DLD1 (cell line): Measurements from ENCODE around the gene PREB.
"Not testable (repeated sequence)": the region's sequence is repeated elsewhere in the genome, so short reads cannot be mapped to it uniquely, and the experiment has no call there.

Experiments used
- in situ Hi-C: cut with HindIII; loops from 2 replicates; pipeline ENCODE4 v1.10.0; 2017; ENCODE audit warnings: low sequenced_read_pairs

PREB gene

GRCh38 chr2:27127883-27128667 is 6.4 kb downstream of the PREB start:
- in situ Hi-C loops, result no loop called here

- in situ Hi-C loops, result no loop called here
Measured at GRCh38 chr2:27126252-27126710, 8.2 kb downstream of the PREB start.

- in situ Hi-C loops, result no loop called here
Measured at GRCh38 chr2:27125104-27125503, 9.3 kb downstream of the PREB start.

GRCh38 chr2:27123302-27124150 is 10.9 kb downstream of the PREB start, which contains the start of gene ABHD1:
Gene ABHD1 (plus strand): TSS chr2:27123815. CDS start chr2:27123949, 134 bp downstream.
- in situ Hi-C loops, result no loop called here

- in situ Hi-C loops, result no loop called here
Measured at GRCh38 chr2:27122791-27123190, 11.6 kb downstream of the PREB start.

- in situ Hi-C loops, result no loop called here
Measured at GRCh38 chr2:27121906-27122305, 12.5 kb downstream of the PREB start.

GRCh38 chr2:27119330-27119670 is 15.1 kb downstream of the PREB start:
- in situ Hi-C loops, result not testable (repeated sequence)

GRCh38 chr2:27118525-27119329 is 15.7 kb downstream of the PREB start, which contains the start of gene CGREF1:
Gene CGREF1 (minus strand): TSS chr2:27119128. CDS start chr2:27104366, 14,762 bp downstream.
- in situ Hi-C loops, result no loop called here

- in situ Hi-C loops, result no loop called here
Measured at GRCh38 chr2:27117995-27118524, 16.4 kb downstream of the PREB start.

GRCh38 chr2:27115519-27115918 is 18.9 kb downstream of the PREB start:
- in situ Hi-C loops, result no loop called here

- in situ Hi-C loops, result not testable (repeated sequence)
Measured at GRCh38 chr2:27111392-27112078, 22.9 kb downstream of the PREB start.

GRCh38 chr2:27110603-27111352 is 23.7 kb downstream of the PREB start:
- in situ Hi-C loops, result not testable (repeated sequence)

GRCh38 chr2:27109083-27109482 is 25.4 kb downstream of the PREB start:
- in situ Hi-C loops, result no loop called here

GRCh38 chr2:27108221-27108620 is 26.2 kb downstream of the PREB start:
- in situ Hi-C loops, result no loop called here

GRCh38 chr2:27105981-27106380 is 28.5 kb downstream of the PREB start:
- in situ Hi-C loops, result no loop called here

- in situ Hi-C loops, result no loop called here
Measured at GRCh38 chr2:27102329-27102728, 32.1 kb downstream of the PREB start.

GRCh38 chr2:27100036-27100435 is 34.4 kb downstream of the PREB start:
- in situ Hi-C loops, result no loop called here

GRCh38 chr2:27099334-27099955 is 35.0 kb downstream of the PREB start:
- in situ Hi-C loops, result no loop called here

- in situ Hi-C loops, result no loop called here
Measured at GRCh38 chr2:27097341-27097740, 37.1 kb downstream of the PREB start.
